Fibroblast of skin of right quadriceps (primary cell): ENCODE data around the gene SLC9A9.

Experiments used
- DNase-seq: peaks from one replicate; pipeline ENCODE4 v3.0.0-alpha.2; 2013

SLC9A9 gene

DNA sequence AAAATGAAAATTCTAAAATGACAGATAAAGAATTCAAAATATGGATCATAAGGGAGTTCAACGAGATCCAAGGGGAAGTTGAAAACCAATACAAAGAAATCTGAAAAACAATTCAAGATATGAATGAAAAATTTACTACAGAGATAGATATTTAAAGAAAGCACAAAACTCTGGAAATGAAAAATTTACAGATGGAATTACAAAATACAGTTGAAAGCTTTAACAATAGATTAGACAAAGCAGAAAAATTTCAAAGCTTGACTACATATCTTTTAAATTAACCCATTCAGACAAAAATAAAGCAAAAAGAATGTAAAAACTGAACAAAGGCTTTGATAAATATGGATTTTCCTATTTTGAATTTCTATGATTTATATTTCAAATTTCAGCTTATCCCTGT is 211.1 kb downstream of the SLC9A9 start:
- no peak for DNase-seq

DNA sequence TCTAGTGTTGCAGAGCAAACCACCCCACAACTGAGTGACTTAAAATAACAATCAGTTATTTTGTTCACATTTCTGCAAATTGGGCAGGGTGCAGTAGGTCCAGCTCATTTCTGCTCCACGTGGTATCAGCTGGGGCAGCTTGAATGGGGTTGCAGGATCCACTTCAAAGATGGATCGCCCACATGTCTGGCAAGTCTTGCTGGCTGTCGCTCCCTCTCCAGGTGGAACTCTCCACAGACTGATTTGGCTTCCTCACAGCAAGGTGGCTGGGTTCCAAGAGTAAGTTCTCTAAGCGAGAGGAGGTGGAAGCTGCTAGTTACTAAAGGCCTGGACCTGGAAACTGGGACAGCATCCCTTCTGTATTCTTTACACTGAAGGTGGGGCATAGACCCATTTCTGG is 213.3 kb downstream of the SLC9A9 start:
- DNase-seq: no peak

DNA sequence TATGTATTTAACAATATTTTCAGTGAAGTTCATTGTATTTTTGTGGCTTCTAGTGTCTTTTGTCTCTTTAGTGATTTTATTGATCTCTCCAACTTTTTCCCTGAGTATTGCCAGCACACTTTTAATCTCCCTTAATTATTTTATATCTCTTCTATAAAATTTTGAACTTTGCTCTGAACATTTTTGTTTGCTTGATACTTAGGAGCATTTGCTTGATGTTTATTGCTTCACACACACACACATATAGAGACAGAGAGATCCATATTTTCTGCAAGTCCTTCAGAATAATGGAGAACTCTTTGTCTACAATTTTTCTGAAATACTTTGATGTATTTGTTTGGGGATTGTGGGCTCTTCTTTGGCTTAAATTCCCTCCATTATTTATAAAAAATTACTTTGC is 213.8 kb downstream of the SLC9A9 start:
- DNase-seq: no peak

GRCh38 chr3:143633816-143634215 is 214.5 kb downstream of the SLC9A9 start:
- DNase-seq: no peak

DNA sequence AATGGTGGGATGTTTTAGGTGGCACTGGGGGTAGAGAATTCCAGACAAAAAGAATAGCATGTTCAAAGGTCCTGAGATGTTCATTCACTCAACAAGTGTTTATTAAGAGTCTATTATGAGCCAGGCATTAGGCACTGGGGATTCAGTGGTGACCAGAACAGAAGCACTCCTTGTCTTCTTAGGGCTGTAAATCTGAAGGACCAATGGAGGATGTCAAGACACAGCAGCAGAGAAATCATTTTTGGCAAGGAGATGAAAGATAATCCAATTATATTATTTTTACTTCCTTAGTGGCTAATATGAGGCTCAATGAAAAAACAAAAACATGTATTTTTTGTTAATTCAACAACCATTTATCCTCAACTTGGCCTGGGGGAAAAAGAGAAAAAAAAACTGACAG is 218.5 kb downstream of the SLC9A9 start:
- DNase-seq: no peak

DNA sequence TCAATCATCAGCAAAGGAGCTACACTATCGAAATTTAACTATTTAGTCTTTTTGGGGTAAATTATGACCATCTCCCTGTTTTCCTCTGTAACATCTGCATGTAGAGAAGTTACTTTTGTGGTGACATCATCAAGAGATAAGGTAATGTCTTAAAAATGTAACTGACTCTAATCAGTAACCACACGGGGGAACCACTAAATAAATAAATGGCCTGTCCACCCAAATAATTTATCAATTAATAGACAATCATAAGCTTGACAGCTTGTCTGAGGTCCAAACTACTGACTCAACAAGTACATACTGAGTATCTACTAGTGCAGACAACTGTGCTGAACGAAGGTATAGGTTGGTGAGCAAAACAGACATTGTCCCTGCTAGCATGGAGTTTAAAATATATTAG is 219.3 kb downstream of the SLC9A9 start:
- DNase-seq: no peak

DNA sequence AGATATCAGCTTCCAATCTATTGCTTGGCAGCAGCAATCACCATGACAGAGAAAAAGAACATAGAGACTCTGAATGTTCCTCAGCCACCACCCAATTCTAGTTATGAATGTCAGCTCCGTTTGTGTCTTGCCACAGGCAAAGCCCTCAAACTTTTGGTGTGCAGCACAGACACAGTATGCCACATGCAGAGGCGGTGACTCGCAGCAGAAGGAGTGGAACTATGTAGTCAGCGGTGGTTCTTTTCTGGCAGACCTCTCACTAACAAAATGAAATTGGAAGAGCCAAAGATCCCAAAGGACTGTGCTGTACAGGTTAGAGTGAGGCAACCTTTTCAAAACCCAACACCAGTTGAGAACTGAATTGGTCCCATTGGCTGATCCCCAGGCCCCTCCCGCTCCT is 220.9 kb downstream of the SLC9A9 start:
- DNase-seq: peak; percentile 37

- DNase-seq: no peak
These were observed 229.0 kb downstream of the SLC9A9 start for GRCh38 chr3:143619231-143619630.

DNA sequence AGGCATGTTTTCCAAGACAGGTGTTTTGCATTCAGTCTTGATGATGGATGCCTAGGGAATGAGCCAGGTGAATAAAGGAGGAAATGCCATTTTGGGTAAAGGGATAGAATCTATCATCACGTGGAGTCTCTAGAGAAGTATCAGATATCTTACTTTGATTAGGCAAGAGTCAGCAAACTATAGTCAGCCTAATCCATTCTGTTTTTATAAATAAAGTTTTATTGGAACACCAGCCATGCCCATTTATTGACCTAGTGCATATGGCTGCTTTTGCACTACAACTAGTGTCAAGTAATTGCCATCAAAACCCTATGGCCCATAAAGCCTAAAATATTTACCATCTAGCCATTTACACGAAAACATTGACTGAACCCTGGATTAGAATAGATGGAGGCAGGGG is 231.2 kb downstream of the SLC9A9 start:
- no peak for DNase-seq

DNA sequence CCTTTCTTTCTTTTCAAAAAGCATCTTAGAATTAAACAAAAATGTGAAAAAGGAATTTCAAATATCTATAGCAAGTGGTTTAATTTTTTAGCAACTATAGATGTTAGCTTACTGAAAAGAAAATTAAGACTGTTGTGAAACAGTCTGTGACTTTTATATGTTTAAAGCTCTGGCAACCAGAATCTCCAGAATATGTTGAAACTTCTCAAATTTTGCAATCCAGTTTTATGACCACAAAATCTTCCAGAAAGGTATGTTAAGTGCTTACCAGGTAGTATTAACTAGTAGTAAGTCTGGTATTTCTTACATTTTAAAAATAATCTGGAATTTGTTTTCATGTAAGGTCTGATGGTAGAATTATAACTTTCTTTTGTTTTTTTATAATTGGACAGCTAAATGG is 235.0 kb downstream of the SLC9A9 start:
- no peak for DNase-seq

DNA sequence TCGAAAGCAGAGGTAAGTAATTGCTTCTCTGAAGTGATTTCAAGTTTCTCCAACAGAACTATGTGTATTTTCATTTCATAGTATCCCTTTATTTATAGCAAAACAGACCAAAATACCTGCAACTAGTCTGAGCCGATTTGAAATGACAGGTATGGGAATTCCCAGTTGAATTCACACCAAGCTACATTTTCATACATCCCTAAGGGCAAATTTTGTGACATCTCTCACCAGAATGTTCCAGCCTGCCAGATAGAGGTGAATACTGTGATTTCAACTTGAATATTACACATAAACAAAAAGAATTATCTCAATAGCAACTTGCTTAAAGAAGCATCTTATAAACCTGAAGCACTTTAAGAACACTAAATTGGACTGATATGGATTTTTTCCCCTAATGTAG is 235.7 kb downstream of the SLC9A9 start:
- no peak for DNase-seq

GRCh38 chr3:143608966-143609365 is 239.3 kb downstream of the SLC9A9 start:
- no peak for DNase-seq

GRCh38 chr3:143605233-143605950 is 242.9 kb downstream of the SLC9A9 start:
- no peak for DNase-seq

GRCh38 chr3:143604402-143605185 is 243.7 kb downstream of the SLC9A9 start:
- no peak for DNase-seq

GRCh38 chr3:143603774-143604173 is 244.5 kb downstream of the SLC9A9 start:
- DNase-seq: no peak

DNA sequence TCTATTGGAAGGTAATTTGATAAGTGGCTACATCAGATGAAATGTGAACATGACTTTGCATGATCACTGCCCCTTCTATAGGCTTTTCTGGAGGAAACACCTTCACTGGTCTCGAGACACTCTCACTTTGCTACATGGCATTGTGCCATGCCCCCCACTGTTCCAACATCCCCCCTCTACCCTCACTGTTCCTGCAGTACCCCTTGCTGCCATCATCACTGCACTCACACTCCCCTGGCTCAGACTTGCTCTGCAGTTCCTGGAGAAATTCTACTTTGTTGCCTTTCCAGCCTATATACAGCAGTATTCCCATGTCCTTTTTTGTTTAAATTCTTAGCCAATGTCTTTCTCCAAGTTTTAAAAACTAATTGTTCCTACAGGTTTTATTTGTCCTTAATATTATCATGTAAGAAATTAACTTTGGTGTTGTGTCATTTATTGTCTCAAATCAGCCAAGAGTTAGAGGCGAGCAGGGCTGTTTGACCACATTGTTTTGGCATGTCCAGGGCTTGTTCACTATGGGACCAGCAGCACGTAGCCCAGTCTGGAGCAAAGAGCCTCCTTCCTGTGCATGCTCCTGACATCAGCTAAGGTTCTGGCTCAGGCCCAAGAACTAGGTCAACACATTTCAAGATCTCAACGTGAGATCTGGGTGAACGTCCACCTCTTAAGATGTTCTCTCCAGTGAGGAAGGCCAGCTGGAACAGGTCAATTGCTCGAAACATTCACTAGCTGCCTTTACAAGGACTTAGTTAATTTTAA is 246.4 kb downstream of the SLC9A9 start:
- DNase-seq: peak; percentile 8

- peak; percentile 6 for DNase-seq
These were observed 247.2 kb downstream of the SLC9A9 start for GRCh38 chr3:143600756-143601718.

DNA sequence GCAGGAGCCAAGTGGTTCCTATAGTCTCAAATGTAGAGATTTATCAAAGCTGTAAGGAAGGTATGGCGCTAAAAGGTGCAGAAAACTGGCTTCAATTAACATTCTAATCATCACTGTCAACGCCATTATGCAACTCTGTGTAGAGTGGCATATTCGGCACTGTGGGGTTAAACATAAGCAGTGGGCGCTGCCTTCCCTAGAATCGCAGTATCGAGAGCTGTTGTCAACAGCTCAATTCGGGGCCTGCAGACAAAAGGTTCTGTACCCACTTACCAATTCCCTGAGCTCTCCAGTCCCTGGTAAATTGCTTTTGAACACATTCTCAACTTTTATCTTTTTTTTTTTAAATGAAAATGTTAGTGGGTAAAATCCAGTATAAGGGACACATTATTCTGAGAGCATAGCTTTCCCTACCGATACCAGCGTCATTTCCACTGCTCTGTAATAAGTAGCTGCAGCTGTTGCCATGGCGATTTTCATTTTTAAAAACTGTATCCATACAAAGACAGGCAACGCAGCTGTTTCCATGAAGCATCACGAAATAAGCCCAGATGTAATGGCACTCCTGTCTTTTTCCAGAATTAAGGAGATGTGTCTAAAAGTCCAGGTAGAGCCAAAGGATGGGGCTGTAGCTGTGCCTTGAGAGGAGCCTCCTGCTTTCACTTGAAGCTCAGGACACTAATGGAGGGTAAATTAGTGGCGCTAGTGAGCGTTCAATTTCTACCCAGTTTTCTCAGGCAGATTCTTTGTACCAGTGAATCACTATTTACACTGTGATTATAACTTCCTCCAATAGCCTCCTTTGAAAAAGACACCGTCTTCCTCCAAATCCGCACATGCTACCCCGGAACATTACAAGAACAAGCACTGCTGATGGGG is 250.3 kb downstream of the SLC9A9 start:
- no peak for DNase-seq

- no peak for DNase-seq
These were observed 251.2 kb downstream of the SLC9A9 start for GRCh38 chr3:143596957-143597642.

DNA sequence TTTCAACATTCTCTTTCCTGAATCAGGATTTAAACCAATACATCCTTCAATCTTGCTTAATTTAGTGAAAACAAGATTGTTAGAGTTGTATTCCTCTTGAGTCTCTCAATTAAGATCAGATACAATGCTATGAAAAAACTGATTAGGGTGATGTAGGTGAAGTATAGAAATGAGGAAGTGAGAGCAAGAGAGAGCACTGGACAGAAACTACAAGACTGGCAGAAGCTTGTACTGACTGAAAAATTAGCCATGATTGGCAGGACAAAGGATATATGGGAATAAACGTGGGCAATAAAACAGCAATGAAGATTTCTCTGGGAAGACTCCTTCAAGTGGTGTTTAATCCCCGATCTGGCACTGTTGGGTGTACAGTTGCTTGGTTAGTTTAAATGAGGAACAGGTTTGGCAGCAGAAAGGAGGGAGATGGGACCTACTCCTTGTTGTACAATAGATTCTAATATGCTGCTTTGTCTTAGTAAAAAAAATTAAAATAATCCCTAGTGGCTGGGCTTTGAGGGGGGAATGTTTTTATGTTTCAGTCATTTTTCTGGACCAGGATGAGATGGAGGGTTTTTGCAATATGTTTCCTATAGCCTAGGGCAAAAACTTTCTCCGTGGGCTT is 252.7 kb downstream of the SLC9A9 start:
- DNase-seq: no peak
